GM19240 (cell line): ENCODE data around the gene VPS4B.
"Not testable (repeated sequence)": the region's sequence is repeated elsewhere in the genome, so short reads cannot be mapped to it uniquely, and the experiment has no call there.

Experiments
- DNase-seq: peaks from one replicate; pipeline ENCODE4 v3.0.0; 2011; ENCODE audit warnings: low spot score; ENCODE audit not compliant: insufficient read length

VPS4B gene

GRCh38 chr18:63373161-63373560 lies 49.1 kb downstream of the VPS4B start:
- DNase-seq: no peak

- no peak for DNase-seq
These were observed 53.7 kb downstream of the VPS4B start for GRCh38 chr18:63368611-63369010.

- peak; percentile 73 for DNase-seq
These were observed 55.0 kb downstream of the VPS4B start, which contains the start of gene KDSR for GRCh38 chr18:63367053-63367953. KDSR (minus strand) TSS chr18:63367206; CDS start chr18:63367118, 88 bp downstream.

- DNase-seq: no peak
These were observed 55.8 kb downstream of the VPS4B start for GRCh38 chr18:63366213-63367052.

- DNase-seq: no peak
These were observed 56.4 kb downstream of the VPS4B start for GRCh38 chr18:63365876-63366212.

GRCh38 chr18:63363951-63364350 lies 58.3 kb downstream of the VPS4B start:
- DNase-seq: no peak

- not testable (repeated sequence) for DNase-seq
These were observed 58.9 kb downstream of the VPS4B start for GRCh38 chr18:63363420-63363819.

- DNase-seq: no peak
These were observed 65.9 kb downstream of the VPS4B start for GRCh38 chr18:63356272-63356896.

- DNase-seq: no peak
These were observed 72.0 kb downstream of the VPS4B start for GRCh38 chr18:63350230-63350629.

- no peak for DNase-seq
These were observed 73.7 kb downstream of the VPS4B start for GRCh38 chr18:63348508-63349136.

- DNase-seq: no peak
These were observed 75.6 kb downstream of the VPS4B start for GRCh38 chr18:63346480-63347183.

- DNase-seq: no peak
These were observed 76.2 kb downstream of the VPS4B start for GRCh38 chr18:63346031-63346430.

- no peak for DNase-seq
These were observed 77.4 kb downstream of the VPS4B start for GRCh38 chr18:63344918-63345317.

- DNase-seq: no peak
These were observed 78.0 kb downstream of the VPS4B start for GRCh38 chr18:63344263-63344662.

GRCh38 chr18:63342206-63342605 lies 80.1 kb downstream of the VPS4B start:
- DNase-seq: peak; percentile 45

GRCh38 chr18:63339920-63340484 lies 82.3 kb downstream of the VPS4B start:
- no peak for DNase-seq
